WTC11 (cell line): Measurements from ENCODE around the gene SMARCD2.

ENCODE experiments used
- ATF1 ChIP-seq: sonication (generic); formaldehyde crosslinking; IDR thresholded peaks from 2 replicates; pipeline ENCODE4 v1.8.1; 2023; ENCODE audit warnings: mild to moderate bottlenecking, moderate library complexity, missing genetic modification reagents
- SOX15 ChIP-seq: fragments of 250-450 bp; sonication (Bioruptor Pico); IDR thresholded peaks from 2 replicates; pipeline ENCODE4 v1.9.0; 2021; ENCODE audit warnings: mild to moderate bottlenecking
- ZNF416 ChIP-seq: fragments of 250-450 bp; sonication (Bioruptor Pico); IDR thresholded peaks from 2 replicates; pipeline ENCODE4 v1.9.0; 2021; ENCODE audit warnings: mild to moderate bottlenecking, inconsistent platforms
- TF ChIP-seq, protein P1 (sequence below): fragments of 200-600 bp; IDR thresholded peaks from 2 replicates; pipeline ENCODE4 v1.8.0; 2022; ENCODE audit warnings: antibody characterized with exemption

DNA sequence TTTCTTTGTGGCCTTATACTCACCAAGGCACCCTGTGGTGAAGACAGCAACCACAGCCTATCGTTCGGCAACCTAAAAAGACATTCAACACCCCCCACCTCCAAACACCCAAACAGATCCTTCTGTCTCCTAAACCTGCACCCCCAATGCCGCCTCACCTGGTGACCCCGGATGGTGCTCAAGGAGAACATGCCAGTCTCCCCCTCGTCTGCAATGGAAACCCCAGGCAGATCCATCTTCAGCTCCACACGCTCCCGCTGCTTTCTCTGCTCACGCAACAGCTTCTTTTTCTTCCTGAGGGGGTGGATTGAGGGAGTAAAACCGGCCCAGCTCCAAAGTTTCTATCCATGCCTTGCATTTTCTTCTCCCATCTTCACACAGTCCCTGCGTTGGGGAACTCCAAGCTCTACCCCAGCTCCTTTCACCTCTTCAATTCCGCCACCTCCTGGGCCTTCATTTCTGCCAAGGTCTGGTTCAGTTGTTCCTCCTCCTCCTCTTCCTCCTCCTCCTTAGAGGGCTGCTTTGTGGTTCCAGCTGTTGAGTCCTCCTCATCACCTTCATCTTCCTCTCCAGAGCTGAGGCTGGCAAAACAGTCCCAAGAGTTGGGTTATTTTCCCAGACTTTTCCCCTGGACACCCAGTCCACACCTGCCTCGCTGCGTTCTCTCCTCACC is 18.7 kb downstream of the SMARCD2 start:
- TF ChIP-seq, protein P1, sequence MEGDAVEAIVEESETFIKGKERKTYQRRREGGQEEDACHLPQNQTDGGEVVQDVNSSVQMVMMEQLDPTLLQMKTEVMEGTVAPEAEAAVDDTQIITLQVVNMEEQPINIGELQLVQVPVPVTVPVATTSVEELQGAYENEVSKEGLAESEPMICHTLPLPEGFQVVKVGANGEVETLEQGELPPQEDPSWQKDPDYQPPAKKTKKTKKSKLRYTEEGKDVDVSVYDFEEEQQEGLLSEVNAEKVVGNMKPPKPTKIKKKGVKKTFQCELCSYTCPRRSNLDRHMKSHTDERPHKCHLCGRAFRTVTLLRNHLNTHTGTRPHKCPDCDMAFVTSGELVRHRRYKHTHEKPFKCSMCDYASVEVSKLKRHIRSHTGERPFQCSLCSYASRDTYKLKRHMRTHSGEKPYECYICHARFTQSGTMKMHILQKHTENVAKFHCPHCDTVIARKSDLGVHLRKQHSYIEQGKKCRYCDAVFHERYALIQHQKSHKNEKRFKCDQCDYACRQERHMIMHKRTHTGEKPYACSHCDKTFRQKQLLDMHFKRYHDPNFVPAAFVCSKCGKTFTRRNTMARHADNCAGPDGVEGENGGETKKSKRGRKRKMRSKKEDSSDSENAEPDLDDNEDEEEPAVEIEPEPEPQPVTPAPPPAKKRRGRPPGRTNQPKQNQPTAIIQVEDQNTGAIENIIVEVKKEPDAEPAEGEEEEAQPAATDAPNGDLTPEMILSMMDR, result no peak
- no peak for TF ChIP-seq ATF1 (CRISPR knock-in tag)
- no peak for TF ChIP-seq ZNF416
- no peak for TF ChIP-seq SOX15 (CRISPR knock-in tag)
